HG03342 (cell line): ENCODE results near the gene MAP2K5.

Experiments used
- ATAC-seq: cut with Tn5 transposase; IDR thresholded peaks from one replicate; pipeline ENCODE4 v1.9.1; 2021; ENCODE audit warnings: mild to moderate bottlenecking, moderate library complexity; ENCODE audit not compliant: unreplicated experiment

The MAP2K5 gene

DNA sequence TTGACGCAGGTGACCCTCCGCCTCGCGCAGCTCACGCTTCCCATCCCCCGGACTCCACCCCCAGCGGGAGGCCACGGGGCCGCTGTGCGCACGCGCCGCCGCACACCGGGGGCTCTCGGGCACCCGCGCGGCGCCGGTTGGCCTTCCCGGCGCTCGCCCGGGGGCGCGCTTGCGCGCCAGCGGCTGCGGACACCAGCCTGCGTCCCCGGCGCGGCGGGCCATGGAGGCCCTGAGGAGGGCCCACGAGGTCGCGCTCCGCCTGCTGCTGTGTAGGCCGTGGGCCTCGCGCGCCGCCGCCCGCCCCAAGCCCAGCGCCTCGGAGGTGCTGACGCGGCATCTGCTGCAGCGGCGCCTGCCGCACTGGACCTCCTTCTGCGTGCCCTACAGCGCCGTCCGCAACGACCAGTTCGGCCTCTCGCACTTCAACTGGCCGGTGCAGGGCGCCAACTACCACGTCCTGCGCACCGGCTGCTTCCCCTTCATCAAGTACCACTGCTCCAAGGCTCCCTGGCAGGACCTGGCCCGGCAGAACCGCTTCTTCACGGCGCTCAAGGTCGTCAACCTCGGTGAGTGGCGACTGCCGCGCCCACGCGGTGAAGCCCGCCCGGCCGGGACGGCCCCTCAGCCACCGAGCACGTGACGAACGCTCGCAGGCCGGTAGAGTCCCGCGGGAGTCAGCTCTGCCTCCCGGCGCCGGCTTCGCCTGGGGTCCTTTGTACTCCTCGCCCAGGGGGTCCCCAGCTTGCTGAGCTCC is 21.3 kb upstream of the MAP2K5 start, which contains the start of gene C15orf61:
C15orf61 (plus strand) TSS at position 103 of the 754 bp plus-strand sequence; CDS start at position 221, 118 bp downstream.
- ATAC-seq = peak; percentile 70

DNA sequence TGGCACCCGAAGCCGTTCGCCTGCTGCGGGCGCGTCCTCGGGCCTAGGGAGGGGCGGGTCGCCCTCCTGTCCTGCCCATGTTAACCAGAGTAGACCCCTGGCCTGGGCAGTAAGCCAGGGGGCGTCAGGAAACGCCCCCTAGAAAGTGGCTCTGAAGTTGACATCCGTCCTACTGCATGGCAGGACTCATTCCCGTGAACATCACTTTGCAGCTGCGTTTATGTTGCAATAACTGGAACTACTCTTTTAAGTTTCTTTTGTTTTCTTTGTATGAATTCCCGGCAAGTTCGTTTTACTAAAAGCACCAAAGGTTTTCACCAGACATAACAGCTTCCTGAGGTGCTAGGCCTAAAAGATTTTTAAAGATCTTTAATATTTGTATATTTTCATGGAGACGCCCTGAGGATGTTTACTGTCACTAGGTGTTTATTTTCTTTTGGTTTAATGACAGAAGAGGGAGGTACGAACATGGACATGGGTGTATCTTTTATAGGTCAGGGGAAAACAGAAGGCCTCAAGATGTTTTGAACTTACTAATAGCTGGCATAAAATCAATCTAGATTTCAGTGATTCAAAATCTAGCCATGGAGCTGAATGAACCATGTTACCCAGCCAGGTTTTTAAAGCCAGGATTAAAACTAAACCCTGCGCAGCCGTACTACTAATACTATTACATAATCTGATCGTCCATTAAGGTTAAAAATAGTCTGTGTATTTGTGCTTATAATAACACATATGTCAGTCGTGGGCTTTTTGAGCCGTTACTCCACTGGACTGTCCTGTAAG is 20.5 kb upstream of the MAP2K5 start:
- ATAC-seq = peak; percentile 15

DNA sequence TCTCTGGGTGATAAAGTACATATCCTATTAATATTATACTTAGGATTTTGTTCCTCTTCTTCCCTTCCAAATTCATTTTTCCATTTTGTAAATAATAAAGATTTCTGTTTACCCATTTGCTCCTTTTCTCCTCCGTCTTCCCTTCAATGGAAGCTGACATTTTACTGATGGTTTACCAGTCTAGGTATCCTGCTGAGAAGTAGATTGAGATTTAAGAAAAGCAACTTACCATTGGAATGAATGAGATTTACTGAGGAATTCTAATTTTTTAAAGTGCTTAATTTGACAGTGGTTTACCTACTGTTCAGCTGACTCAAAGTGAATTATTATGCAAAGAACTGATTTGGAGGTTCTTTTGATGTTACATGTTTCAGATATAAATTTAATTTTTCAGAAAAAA is 19.2 kb upstream of the MAP2K5 start:
- ATAC-seq = no peak

DNA sequence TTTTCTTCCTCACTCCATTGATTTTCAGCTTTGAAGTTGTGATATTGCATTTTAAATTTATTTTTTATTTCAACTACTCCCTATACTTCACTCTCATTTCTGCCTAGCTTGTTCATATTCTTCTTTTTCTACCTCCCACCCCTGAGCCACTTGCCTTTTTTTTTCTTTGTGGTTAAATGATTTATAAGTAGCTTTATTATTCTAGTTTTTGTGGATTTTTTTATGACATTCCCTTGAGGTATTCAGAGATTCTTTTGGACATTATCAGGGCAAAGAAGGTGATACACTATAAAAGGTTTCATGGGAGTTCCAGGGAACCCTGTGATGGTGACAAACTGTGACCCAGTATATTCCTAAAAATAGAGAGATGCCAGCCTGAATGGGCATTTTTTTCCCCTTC is 18.3 kb upstream of the MAP2K5 start:
- no peak for ATAC-seq

DNA sequence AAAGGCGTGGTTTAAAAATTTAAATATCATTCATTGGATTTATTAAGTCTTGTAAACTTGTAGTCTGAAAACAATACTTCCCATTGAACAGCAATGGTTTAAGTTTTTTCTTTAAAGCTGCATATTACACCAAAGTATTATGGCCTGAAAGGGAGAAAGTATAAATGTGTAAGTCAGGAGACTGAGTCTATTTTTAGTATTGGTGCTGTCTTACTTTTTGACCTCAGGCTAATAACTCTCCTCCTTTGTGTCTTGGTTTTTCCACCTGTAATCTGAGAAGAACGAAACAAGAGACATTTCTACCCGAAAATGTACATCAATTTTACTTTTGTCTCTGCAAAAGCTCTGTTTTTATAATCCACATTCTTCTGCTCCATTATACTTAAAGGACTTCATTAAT is 14.0 kb upstream of the MAP2K5 start:
- no peak for ATAC-seq

DNA sequence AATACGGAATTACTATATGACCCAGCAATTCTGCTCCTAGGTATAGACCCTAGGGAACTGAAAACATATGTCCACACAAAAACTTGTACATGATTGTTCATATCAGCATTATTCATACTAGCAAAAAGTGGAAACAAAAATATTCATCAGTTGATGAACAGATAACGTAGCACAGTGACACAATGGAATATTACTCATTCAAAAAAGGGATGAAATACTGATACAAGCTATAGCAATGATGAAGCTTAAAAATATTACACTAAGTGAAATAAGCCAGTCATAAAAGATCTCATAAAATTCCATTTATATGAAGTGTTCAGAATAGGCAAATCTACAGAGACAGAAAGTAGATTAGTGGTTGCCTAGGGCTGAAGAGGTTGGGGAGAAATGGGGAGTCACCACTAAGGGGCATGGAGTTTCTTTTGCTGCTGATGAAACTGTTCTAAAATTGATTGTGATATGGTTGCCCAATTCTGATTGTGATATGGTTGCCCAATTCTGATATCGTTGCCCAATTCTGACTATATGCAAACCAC is 11.1 kb upstream of the MAP2K5 start:
- no peak for ATAC-seq

DNA sequence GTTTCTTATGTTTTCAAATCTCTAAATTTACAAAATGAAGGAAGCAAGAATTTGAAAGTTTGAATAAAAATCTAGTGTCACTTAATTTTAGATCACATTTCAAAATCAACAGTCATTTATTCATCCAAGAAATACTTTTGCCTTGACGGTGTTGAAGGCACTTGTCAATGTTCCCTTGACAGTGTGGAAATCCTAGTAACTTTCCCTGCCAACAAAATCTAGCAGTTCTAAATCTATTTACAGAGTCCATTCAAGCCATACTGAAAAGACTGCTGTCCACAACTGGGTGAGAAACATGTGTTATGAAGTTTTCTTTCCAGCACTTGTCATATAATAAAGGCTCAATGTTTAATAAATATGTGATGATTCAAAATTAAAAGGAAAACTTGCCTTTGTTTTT is 8.6 kb upstream of the MAP2K5 start:
- no peak for ATAC-seq

DNA sequence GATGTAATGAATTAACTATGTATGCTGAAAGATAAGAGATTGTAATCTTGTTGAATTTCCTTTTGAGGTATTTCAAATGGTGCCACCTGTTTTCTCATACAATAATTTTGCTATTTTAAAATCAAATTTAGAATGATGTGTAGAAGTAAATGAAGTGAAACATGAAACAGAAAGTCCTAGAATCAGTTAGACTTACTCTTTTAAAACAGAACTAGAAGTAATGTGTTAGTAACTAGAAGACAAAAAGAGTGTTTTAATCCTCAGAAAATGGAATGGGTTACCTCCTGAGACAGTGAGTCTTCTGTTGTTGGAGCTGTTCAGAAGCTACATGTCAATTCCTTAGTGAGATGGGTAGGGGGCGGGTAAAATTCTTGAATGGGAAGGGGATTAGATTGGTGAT is 8.1 kb upstream of the MAP2K5 start:
- ATAC-seq = no peak

DNA sequence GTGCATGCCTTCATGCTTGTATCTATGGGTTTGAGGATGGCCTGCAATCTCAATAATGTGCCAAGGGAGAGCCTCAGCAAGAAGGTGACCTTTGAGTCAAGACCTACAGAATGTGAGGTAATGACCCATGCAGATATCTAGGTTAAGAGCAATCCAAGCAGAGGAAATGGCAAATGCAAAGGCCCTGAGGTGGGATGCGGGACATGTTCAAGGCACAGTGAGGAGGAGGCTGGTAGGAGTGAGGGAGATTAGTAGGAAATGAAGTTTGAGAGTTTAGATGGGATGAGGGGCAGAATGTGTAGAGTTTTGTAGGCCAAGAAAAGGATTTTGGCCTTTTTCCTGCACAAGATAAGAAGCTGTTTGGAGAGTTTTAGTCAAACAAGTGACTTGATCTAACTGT is 4.7 kb upstream of the MAP2K5 start:
- ATAC-seq = no peak

DNA sequence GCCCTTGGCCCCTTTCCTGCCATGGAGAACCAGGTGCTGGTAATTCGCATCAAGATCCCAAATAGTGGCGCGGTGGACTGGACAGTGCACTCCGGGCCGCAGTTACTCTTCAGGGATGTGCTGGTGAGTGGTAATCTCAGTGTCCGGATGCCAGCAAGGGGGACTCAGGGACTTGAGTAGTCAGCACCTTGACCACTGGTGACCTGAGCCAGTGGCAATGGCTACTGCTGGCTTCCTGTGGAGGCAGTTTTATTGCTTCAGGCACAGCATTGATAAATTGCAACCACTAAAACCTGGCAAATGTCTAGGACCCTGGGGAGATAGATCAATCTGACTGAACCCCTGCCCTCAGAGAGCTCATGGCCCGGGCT is 830 bp downstream of the MAP2K5 start:
- ATAC-seq = no peak

DNA sequence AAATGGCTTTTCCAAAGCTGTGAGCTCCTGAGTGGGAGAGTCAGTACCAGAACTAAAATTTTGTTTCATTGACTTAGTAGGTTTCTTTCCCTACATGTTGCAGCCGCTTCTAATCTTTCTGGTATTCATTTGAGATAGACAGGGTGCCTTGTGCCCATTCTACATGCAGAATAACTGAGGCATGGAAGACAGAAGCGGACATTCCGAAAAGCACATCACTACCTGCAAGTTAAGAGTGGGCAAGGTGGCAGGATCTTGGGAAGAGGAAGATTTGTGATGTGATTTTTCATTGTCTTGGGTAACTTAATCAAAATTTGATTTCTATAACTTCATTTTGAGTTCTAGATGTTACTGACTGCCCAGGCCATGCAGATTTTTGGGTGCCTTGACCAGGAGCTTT is 2.0 kb downstream of the MAP2K5 start:
- ATAC-seq = no peak

DNA sequence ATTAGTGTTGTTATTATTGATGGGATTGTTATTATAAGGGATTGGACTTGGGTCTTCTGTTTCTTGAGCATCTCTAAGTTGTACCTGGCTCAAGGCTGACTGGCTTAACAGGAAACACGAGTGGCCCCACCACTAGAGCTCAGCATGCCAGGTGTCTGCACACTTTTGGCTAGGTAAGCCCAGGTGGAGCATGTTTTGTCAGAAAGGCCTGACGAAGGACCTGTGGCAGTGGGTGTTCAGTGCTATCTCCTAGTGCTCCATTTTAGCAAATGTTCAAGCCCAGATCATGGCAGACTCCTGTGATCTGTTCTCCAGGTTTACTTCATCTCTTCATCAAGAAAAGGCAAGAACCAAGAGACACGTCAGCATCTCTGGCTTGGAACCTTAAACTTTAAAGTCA is 3.4 kb downstream of the MAP2K5 start:
- no peak for ATAC-seq

DNA sequence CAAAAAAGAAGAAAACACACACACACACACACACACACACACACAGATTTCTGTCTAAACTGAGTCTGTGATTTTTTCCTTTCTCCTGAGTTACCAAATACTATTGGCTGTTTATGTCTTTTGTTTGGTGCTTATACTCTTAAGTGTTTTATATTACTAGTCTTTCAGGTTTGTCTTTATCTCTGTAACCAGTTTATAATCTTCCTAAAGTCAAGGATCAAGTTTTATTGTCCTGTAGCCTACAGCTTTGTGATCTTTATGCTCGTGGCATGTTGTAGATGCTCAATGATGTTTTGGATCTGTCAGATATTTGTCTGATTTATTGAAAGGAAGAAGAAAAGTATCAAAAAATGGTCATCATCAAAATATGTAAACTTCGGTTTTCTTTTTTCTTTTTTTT is 4.6 kb downstream of the MAP2K5 start:
- ATAC-seq = no peak

DNA sequence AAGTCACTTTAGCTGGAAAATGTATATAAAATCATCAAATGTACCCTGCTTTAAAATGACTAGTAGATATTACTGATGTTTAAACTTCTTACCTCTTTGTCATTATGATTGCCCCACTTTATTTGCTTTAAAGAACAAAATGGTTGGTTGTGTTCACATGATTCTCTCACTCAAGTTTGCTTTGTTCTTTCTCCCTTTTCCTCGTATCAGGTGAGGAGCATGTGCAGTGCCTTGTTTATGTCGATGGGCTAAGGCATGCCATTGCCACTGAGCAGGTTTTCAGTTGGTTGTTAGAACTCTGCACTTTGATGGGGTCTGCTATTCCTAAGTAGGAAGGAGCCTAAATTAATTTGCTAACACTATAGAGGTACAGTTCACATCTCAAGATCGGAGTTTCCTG is 5.3 kb downstream of the MAP2K5 start:
- no peak for ATAC-seq

DNA sequence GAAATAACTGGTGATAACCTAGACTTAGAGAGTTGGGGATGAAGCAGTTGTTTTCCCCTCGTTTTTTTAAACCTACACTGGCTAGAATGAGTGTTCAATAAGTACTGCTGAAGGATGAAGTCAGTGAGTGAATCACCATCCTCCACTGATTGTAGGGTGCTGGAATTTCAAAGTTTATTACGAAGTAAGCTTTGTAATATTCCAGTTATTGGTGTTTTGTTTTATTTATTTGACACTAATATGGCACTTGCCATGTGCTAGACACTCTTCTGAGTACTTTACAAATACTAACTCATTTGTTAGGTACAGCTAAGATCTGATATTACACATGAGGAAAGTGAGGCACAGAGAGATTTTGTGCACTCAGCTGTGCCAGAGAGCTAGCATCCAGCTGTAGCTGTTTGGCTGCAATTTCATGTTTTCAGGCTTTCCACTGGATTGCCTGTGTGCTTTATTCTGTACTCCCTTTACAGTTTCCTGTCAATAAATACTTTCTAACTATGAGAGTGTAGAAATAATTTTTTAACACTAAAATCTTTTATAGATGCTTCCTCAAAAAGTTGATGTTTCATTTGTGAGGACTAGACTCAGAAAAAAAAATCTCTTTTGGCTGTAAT is 5.8 kb downstream of the MAP2K5 start:
- no peak for ATAC-seq

DNA sequence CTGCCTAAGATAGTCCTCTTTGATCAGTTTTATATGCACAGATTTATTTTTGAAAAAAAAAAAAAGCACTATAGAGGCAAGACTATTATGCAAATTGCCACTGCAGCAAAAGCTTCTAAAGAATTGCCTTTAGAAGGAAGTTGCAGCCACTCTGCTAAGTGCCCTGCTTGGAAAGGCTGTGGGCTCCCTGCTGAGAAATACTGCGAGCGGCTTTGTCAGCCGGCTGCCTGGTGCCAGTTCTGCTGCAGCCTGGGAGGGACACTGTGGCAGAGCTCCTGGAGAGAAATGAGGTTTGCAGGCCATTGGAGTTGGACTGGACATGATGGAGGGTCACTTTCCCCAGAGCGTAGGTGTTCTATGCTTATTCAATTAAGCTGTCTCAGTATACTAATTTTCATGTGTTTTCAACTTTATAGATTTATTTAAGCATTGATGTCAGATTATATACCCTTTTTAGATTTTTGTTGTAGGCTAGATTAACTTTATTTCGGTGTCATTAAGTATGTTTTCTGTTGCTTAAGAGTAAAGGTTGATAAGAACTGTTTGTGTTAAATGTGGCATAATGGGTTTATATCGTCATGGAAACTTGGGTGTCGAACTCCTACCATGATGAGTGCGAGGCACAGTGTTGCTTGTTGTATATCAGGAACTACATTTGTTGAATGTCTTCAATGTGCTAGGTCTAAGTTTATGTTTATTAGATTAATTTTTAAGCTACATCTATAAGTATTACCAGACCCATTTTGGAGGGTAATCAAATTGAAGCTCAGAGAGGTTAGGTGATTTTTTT is 6.6 kb downstream of the MAP2K5 start:
- ATAC-seq = no peak

DNA sequence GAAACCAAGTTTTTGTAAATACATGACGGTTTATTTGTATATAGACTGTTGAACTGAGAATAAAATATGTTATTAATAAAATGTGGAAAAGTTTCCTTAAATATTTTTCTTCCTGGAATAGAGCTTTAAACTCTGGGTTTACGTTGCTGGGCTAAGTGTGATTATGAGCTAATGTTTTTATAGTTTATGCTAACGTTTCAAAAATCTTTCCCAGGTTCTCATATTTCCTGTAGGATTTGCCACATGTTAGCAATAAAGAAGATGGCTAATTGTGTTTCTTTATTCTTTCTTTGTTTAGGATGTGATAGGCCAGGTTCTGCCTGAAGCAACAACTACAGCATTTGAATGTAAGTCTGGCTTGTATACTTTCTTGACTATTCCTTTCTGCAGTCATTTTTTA is 7.2 kb downstream of the MAP2K5 start:
- ATAC-seq = no peak

DNA sequence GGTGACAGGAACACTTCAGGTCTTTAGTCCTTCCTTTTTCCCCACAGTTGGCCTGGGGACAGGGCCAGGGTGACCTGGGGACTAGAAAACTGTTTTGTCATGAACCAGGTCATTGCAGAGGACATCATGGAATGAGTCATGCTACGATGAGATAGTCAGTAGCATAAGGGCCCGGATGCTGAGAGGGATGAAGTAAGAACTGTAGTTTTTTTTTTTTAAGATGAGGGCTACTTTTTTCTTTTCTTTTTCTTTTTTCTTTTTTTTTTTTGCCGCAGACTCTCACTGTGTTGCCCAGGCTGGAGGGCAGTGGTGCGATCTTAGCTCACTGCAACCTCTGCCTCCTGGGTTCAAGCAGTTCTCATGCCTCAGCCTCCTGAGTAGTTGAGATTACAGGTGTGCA is 8.0 kb downstream of the MAP2K5 start:
- ATAC-seq = no peak

DNA sequence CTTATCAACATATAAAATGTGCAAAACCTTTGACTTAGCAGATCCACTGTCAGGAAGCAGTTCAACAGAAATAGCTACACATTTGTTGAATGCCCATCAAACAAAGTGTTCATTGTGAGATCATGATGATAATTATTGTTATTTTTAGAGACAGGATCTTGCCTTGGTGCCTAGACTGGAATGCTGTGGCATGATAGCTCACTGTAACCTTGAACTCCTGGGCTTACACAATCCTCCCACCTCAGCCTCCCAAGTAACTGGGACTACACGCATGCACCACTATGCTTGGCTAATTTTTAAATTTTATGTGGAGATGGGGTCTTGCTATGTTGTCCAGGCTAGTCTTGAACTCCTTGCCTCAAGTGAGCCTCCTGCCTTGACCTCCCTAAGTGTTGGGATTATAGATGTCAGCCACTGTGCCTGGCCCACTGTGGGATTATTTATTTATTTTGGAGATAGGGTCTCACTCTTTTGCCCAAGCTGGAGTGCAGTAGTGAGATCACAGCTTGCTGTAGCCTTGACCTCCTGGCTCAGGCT is 8.8 kb downstream of the MAP2K5 start:
- ATAC-seq = no peak

DNA sequence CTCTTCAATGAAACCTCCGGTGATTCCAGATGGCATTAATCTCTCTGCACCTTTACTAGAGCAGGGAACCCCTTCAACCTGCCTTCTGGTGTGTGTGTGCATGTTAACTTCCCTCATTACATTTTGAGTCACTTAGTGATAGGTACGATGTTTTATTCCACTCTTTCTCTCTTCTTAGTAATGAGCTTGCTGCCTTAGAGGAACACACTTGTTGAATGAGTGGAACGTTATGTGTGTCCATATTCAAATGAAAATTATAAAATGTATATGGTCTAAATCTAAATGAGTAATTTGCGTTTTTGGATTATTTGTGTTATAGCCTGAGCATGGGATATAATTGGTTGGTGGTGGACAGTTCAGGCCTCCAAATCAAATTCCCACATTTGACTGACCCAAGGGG is 12.1 kb downstream of the MAP2K5 start:
- no peak for ATAC-seq
